GM21723 (cell line): ENCODE results near the gene FRK.
A peak's percentile ranks its signal among the peaks of the same experiment; 100 is the strongest.
"Not testable (repeated sequence)": the region's sequence is repeated elsewhere in the genome, so short reads cannot be mapped to it uniquely, and the experiment has no call there.

Experiments used
- ATAC-seq: cut with Tn5 transposase; IDR thresholded peaks from one replicate; pipeline ENCODE4 v1.9.1; 2021; ENCODE audit warnings: mild to moderate bottlenecking, moderate library complexity; ENCODE audit not compliant: unreplicated experiment

Gene FRK

DNA sequence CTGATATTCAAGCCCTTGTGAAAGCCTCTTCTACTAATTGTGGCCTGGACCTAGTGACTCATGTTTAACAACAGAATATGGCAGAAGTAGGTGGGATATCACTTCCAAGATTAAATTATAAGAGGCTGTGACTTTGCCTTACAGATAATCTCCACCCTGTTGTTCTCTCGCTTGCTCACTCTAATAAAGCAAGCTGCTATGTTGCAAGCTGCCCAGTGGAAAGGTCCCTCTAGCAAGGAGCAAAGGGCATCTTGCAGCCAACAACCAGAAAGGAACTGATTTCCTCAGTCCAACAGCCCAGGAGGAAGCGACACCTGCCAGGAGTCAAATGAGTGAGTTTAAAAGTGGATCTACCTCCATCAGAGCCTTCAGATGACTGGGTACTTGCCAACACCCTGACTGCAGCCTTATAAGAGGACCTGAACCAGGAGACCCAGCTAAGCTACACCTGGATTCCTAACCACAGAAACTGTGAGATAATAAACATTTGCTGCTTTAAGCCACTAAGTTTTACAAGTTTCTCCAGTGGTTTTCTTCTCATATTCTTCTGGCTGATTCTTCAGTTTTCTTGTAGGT, 112.6 kb downstream of the FRK start:
- no peak for ATAC-seq

DNA sequence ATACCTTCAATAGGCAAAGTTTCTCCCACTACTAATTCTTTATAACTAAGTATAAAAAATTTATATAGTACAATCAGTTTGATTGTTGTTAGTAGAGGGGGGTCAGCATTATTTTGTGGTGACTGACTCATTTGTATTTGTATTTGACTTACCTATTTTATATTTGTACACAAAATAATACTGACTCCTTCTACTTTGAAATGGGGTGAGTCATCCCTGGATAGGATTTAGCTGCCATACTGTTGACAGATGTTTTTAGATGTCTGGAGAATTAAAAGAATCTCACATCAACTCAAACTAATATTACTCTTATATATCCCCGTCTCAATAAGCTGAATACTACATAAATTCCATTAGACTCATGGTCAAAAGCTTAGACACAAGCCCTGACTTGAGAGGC, 114.9 kb downstream of the FRK start:
- no peak for ATAC-seq

DNA sequence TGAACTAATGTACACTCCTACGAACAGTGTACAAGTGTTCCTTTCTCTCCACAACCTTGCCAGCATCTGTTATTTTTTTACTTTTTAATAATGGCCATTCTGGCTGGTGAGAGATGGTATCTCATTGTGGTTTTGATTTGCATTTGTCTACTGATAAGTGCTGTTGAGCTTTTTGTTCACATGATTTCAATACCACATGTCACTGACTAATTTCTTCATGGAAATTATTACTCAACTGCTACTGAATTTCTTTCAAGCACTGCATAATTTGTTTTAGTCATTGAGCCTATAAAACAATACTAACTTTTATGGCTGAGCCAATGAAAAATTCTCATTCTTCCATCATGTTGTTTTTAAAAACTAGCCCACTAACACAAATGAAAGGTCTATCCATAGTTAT, 115.4 kb downstream of the FRK start:
- ATAC-seq = no peak

DNA sequence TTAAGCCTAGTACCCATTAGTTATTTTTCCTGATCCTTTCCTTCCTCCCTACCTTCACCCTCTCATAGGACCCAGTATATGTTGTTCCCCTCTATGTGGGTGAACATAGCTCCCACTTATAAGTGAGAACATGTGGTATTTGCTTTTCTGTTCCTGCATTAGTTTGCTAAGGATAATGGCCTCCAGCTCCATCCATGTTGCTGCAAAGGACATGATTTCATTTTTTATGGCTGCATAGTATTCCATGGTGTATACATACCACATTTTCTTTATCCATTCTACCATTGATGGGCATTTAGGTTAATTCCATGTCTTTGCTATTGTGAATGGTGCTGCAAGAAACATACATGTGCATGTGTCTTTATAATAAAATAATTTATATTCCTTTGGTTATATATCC, 115.9 kb downstream of the FRK start:
- ATAC-seq = not testable (repeated sequence)

DNA sequence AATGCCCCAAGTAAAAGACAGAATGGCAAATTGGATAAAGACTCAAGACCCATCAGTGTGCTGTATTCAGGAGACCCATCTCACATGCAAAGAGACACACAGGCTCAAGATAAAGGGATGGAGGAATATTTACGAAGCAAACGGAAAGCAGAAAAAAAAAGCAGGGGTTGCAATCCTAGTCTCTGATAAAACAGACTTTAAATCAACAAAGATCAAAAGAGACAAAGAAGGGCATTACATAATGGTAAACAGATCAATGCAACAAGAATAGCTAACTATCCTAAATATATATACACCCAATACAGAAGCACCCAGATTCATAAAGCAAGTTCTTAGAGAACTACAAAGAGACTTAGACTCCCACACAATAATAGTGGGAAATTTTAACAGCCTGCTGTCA, 123.2 kb downstream of the FRK start:
- not testable (repeated sequence) for ATAC-seq

DNA sequence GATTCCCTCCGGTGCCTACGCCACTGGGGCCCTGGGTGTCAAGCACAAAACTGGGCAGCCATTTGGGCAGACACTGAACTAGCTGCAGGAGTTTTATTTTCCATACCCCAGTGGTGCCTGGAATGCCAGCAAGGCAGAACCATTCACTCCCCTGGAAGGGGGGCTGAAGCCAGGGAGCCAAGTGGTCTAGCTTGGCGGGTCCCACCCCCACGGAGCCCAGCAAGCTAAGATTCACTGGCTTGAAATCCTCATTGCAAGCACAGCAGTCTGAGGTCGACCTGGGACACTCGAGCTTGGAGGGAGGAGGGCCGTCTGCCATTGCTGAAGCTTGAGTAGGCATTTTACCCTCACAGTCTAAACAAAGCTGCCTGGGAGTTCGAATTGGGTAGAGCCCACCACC, 125.3 kb downstream of the FRK start:
- no peak for ATAC-seq

DNA sequence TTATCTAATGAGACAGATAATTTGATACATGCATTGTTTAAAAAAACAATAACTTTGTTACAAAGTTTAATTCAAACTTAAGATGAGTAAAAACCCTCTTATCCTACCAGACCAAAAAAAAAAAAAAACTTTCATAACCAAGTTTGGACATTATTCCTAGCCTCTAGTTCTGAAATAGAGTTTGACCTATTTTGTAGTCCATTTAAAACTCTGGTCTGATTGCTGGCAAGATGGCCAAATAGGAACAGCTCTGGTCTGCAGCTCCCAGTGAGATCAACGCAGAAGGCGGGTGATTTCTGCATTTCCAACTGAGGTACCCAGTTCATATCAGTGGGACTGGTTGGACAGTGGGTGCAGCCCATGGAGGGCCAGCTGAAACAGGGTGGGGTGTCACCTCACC, 125.9 kb downstream of the FRK start:
- ATAC-seq = no peak

DNA sequence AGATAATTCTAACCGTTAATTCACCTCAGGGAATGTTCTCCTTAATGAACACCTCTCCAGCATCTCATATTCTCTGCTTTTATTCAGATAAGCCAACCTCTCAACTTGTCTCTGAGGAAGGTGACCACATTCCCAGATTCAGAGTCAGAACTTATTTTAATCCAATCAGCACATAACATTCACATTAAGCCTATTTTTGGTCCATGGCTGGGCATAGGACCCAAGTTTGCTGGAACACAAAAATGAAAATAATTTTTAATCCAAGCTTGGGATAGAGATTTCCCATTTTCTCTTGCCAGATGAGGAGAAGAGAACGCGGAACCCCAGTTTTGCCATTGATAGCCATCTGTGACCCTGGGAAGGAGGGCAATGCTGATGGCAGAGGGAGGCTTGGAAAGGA, 126.5 kb downstream of the FRK start:
- ATAC-seq = no peak

DNA sequence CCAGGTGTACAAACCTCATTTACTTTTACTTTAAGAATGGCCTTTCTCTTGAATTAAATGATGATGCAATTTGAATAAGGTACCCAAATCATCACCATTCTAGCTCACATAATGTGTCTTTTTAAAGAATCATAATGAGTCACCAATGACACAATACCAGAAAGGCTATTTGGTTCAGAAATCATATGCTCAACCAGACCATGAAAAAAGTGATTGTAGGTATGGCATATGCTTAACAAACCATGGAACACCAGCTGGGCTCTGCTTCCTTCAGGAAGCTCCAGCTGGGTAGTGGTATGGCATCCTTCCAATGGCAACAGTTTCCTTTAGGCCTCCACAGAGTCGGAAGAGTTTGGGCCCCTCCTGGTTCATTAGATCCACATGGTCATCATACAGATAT, 128.2 kb downstream of the FRK start:
- no peak for ATAC-seq

DNA sequence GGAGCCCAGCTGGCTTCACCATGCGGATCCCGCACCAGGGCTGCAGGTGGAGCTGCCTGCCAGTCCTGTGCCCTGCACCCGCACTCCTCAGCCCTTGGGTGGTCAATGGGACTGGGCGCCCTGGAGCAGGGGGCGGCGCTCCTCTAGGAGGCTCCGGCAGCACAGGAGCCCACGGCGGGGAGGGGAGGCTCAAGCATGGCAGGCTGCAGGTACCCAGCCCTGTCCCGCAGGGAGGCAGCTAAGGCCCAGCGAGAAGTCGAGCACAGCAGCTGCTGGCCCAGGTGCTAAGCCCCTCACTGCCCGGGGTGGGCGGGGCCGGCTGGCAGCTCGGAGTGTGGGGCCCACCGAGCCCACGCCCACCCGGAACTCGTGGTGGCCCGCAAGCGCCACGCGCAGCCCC, 132.7 kb downstream of the FRK start:
- not testable (repeated sequence) for ATAC-seq

DNA sequence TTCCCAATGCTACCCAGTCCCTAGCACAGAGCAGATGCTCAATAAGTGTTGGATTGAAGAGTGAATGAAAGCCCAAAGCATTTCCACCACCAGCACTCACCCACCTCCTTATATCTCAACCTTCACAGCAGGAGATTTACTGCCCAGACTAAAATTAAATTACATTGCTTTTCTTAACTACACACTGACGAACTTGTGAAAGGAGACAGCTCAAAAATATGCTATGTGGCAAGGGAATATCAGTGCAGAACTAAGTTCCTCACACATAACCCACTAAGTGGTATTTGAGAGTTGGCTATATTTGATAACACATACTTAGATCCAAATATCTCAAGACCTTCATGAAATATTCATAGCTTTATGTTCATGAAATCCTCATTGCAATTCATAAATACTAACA, 137.7 kb downstream of the FRK start:
- no peak for ATAC-seq

DNA sequence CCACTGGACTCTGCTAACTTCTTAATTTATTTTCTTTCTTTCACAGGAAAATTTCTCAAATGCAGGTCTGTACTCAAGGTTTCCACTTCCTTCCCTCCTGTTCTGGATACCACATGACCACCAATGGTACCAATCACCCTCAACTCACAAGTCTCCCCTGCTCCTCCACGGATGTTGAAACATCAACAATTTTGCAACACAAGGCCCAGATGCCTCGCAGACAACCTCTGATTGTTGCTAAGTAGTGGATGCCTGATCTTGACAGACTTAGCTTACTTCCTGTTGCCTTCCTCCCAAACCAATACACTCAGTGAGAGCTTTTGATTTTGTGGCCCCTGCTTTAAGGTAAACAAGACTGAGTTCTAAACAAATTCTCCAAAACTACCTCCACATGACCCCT, 146.6 kb downstream of the FRK start:
- no peak for ATAC-seq

DNA sequence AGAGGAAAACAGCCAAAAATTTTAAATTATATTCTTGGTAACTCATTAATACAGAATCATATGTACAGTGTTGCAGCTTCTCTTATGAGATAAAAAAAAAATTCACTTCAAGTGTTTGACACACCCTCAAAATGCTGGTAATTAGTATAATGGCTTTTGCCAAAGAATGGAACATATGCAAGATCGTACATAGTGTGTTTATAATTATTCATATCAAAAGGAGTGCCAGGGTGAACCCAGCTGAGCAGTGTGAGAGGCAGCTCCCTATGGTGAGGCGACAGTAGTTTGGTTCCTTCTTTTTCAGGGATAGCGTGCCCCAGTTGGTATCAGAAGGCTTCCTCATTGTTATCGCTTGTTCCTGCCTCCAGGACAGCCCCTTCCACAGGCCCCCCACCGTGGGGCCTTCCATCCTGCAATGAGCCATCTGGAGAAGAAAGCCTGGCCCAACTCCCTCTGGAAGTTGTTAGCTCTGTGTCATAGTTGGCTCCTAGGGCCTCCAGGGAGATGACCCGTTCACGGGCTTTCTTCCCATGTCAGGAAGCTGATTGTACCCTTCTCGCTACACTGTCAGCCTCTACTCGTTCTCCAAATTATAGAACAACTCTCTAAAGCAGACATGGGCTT, 150.7 kb downstream of the FRK start:
- ATAC-seq = no peak

DNA sequence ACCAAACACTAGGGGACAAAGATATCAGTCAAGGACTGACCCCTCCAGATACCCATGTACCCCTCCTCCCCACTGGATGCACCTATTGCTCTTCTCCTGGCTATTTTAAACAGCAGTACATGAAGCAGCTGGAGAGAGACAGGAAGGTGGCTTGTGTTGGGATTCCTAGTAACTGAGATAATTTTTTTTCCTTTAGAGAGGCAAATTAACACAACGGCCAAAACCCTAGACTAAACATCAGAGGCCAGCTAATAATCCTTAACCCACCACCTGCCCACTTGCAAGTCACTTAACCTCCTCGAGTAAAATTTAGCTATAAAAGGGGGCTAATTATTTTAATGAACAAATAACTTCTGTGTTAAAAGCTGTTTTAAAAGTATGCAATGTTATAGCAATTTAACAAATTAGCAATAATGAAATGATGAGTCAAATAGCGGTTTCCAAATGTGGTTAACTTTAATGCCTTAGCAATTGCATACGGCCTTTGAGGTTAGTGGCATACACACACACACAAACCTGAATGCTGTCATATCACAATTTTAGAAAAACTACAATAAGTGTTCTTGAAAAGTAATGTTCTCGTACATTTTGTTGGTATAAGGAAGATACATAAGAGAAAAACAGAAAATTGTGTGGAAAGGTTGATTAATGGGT, 151.7 kb downstream of the FRK start:
- no peak for ATAC-seq

DNA sequence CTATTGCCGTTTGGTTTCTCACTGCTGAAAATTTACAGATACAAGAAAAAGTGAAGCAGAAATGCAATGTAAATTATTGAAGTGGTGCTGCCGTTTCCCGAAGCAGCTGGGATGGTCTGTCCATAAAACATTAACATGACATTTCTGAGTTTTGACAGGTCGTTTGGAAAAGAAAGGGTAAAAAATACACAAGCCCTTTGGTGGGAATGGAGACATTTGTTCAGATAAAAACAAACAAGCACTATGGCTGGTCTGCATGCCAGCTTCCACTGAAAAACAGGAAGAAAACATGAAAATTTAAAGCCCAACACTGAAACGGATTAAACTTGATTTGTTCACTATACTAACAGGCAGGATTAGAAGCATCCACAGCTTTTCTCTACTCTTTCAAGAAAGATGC, 155.2 kb downstream of the FRK start:
- no peak for ATAC-seq

DNA sequence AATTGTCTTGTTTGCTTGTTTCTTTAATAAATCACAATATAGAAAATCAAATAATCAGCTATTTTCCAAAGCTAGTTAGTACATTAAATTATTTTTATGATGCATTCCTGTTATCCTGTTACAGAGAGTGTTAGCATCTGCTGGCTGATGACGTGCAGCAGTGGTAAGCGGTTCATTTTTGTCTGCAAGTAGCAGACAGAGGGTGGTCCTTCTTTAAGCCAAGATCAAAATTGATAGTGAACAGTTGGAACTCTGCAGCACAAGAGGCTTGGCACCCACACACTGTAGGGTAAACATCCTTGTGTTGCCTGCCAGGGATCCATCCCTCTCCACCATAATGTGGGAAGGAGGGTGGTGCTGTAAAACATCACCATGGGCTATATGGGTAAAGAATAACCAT, 158.3 kb downstream of the FRK start:
- no peak for ATAC-seq

DNA sequence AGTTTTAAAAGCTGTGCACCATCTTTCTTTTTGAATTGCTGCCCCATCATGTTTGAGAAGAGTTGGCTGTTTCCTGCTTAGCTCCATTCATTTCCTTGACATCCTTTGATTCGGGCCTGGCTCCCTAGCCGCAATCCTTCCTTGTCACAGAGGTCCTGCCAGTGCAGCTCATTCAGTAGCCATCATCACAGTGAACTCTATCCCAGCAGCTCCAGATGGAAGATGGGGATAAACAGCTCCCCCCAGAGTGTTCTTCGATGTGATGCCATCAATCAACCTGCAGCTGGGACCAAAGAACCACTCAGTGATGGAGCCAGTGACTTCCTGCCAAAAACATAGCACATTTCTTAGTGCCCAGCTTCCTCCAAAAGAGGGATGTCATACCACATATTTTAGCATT, 158.8 kb downstream of the FRK start:
- no peak for ATAC-seq

DNA sequence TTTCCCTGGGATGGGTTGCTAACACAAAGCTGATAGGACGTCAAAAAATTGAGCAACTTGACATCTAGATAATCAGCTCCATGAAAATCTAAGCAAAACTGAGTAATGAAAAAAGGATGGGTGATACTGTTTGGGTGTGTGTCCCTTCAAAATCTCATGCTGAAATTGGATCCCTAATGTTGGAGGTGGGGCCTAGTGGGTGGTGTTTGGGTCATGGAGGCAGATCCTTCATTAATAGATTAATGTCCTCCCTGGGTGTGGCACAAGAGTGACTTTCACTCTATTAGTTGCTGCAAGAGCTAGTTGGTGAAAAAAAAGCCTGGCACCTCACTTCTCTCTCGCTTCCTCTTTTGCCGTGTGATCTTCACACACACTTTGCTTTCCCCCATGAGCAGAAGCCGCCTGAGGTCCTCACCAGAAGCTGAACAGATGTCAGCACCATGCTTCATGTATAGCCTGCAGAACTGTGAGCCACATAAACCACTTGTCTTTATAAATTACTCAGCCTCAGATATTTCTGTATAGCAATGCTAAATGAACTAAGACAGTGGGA, 160.9 kb downstream of the FRK start:
- ATAC-seq = peak; percentile 55

DNA sequence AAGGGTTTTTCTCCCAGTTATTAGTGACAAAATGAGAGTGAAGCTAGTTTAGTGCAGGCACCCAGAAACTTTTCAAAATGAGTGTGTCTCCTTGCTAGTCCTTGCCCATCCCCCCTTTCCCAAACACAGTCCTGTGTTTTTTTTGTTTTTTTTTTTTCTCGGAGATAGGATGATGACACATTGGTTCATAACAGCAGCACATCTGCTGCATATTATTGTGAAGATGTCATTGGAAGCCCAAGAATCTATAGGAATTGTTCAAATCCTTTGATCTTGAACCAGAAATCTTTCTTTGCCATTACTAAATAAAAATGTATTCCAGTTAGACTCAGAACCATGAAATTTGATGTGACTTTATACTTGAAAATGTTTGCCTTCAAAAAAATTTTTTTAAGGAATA, 162.4 kb downstream of the FRK start:
- ATAC-seq = no peak

DNA sequence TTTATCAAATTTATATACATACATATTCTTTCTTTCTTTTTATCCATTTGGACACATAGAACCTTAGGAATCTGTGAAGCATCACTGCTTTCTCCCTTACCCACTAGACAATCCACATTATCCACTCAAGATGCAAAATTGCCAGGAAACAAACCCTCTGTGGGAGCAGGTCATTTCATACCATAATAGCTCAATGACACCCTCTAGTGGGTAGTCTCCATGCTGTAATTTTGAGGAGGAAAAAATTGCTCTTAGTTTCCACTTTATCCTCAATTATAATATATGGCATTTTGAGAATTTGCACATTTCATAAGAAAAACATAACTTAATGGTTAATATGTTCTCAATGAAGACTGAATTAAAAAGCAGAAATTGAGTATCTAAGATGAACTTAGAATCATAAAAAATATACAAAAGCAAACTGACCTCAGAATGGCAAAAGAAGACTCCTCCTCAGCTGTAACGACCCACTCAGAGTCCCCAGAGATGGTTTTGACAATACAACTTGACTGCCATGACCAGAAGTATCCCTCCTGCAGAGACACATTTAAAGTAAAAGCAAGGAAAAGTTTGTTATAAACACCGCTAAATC, 164.1 kb downstream of the FRK start:
- no peak for ATAC-seq

DNA sequence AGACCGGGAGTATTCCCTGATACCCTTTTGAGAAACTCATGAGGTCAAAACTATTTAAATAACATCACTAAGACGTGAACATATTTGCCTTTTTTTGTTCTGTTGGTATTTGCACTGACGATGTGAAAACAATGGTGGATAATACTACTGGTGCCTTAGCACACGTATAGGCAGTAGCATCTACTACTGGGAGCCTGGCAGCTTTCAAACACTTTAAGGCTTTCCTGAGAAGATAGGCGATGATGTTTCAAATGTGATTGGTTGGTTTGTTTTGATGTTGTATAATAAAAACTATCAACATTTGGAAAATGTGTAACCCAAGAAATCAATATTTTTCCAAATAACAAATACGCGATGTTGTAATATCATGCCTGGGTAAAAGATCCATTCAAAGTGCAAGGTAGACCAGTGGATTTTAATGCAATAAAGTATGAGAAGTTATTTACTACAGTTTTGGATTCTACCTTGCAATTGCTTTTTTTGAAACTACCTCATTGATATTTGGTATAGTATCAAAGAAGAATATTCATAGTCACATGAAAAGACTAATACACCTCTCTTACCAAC, 166.2 kb downstream of the FRK start:
- ATAC-seq = no peak

DNA sequence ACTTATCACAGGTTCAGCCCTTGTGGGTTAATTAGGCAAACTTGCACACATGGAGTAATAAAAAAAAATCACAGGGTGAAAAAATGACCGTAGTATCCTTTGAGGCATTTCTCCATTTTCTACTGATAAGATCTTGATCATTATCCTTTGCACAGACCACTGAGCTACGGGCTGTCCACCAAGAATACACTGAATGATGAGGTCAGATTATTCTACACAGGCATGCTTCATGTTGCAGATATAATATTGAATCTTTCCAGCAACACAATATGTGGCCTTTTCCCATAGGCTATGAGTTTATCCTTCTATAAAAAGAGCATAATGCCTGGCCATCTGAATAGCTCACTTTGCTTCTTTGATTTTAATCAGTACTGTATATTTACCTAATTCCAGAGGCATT, 168.9 kb downstream of the FRK start:
- ATAC-seq = no peak
